Activated B cell treated with CpG ODN at 0.5 μM for 24 hours (primary cell): Measurements from ENCODE around the gene POLD1. TPM values are rescaled to one million over a fixed set of nuclear protein-coding genes. Genes with fewer than 3 reads are reported as not detected.
"Not testable (repeated sequence)": the region's sequence is repeated elsewhere in the genome, so short reads cannot be mapped to it uniquely, and the experiment has no call there.

Experiments used
- ATAC-seq: fragments of 200-7000 bp; cut with Tn5 transposase; one replicate; pipeline ENCODE4 v1.10.0; 2021; ENCODE audit warnings: low read depth, mild to moderate bottlenecking, moderate library complexity
- CTCF ChIA-PET: fragments of 350-600 bp; sonication (Branson Sonifier 250); formaldehyde crosslinking; loops from one replicate; lab custom pipeline; 2021; ENCODE audit warnings: antibody characterized with exemption; lab: Charles Lee
- POLR2A ChIA-PET: fragments of 350-600 bp; sonication (Branson Sonifier 250); formaldehyde crosslinking; loops from one replicate; lab custom pipeline; 2021; ENCODE audit warnings: antibody characterized with exemption; lab: Charles Lee
- DNase-seq: peaks from one replicate; pipeline ENCODE4 v3.0.0; 2022
- H3K27ac Mint-ChIP-seq: one replicate; pipeline ENCODE4 v1.8.0; 2020; ENCODE audit warnings: mixed read lengths
- H3K27me3 Mint-ChIP-seq: one replicate; pipeline ENCODE4 v1.8.0; 2021; ENCODE audit warnings: mixed read lengths
- H3K36me3 Mint-ChIP-seq: one replicate; pipeline ENCODE4 v1.8.0; 2021; ENCODE audit warnings: low read depth, mixed read lengths
- H3K4me1 Mint-ChIP-seq: one replicate; pipeline ENCODE4 v1.8.0; 2021; ENCODE audit warnings: mixed read lengths
- H3K4me3 Mint-ChIP-seq: one replicate; pipeline ENCODE4 v1.8.0; 2020; ENCODE audit warnings: mild to moderate bottlenecking, mixed read lengths
- H3K9me3 Mint-ChIP-seq: one replicate; pipeline ENCODE4 v1.8.0; 2020; ENCODE audit warnings: mixed read lengths
- intact Hi-C: fragments of 100-400 bp; cut with micrococcal nuclease; formaldehyde crosslinking; loops from one replicate; pipeline ENCODE4 v1.15.1; 2024
- total RNA-seq: library from RNA; stranded (reverse); gene quantifications from 2 replicates; pipeline ENCODE4 v1.2.3, GENCODE V29; 2022
- TF ChIP-seq, protein P1 (sequence below): fragments of 200-600 bp; IDR thresholded peaks from one replicate; pipeline ENCODE4 v1.8.0; 2022; ENCODE audit warnings: antibody characterized with exemption, mild to moderate bottlenecking

The POLD1 gene
- total RNA-seq = 58.8 and 65.5 TPM in 2 replicates

DNA sequence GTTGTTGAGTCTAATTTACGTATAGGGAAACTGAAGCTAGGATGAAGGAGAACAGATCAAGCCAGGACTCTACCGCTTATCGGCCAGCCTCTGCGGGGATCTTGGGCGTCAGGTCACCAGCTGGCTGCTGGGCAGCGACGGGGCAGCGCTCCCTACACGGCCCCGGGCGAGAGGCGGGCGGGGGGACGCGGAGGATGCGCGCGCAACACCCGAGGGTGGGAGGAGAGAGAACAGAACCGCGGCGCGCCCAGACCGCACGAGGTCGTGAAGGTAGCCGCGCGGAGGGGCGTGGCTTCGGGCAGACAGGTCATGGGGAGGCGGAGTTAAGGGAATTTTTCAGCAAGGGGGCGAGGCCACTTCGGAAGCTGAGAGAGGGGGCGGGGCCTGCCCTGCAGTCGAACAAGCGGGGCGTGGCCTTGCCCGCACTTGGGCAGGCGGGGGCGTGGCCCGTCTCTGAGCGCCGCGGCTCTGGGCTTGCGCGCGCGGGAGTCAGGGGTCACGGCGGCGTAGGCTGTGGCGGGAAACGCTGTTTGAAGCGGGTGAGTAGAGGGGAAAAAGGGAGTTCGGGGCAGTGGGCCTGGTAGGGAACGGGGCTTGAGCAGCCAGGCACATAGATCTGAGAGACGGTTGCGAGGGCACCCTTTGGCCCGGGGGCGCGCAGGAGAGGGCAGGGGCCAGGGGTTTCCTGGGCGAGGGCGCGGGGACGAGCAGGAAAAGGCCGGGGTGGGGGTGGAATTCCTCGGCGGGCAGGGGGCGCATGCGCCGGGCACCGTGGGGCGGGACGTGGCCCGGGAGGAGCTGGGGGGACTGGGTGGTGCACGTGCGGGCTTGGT is at the start of gene POLD1:
Gene POLD1, plus strand, starts transcription at position 496 of the 833 bp plus-strand sequence. CDS start 14,505 bp downstream, outside the sequence.
- Mint-ChIP-seq H3K9me3 (no peaks in the 10 kb centered on the region), H3K4me1 (peaks cover 28% of the 10 kb centered on the region), H3K36me3 (peaks cover 48% of the 10 kb centered on the region), H3K27ac (peak within 1 kb of the TSS; percentile 85), H3K4me3 (peak within 1 kb of the TSS; percentile 96), H3K27me3 (no peaks in the 10 kb centered on the region)
- ChIA-PET CTCF (interaction anchor here (0.7 to 1.8 kb wide), 2 partner anchors 15 to 31 kb away, joined by 3 to 6 read pairs; no protein-coding TSS in a partner anchor), POLR2A (interaction anchor here (0.6 to 3.3 kb wide), 22 partner anchors 9 to 934 kb away, joined by 3 to 23 read pairs (median 6); partner anchors contain the start of genes JOSD2, KCNC3, MYBPC2 and NR1H2)
- ATAC-seq (peak; percentile 94), DNase-seq (peak; percentile 97)
- TF ChIP-seq, protein P1, sequence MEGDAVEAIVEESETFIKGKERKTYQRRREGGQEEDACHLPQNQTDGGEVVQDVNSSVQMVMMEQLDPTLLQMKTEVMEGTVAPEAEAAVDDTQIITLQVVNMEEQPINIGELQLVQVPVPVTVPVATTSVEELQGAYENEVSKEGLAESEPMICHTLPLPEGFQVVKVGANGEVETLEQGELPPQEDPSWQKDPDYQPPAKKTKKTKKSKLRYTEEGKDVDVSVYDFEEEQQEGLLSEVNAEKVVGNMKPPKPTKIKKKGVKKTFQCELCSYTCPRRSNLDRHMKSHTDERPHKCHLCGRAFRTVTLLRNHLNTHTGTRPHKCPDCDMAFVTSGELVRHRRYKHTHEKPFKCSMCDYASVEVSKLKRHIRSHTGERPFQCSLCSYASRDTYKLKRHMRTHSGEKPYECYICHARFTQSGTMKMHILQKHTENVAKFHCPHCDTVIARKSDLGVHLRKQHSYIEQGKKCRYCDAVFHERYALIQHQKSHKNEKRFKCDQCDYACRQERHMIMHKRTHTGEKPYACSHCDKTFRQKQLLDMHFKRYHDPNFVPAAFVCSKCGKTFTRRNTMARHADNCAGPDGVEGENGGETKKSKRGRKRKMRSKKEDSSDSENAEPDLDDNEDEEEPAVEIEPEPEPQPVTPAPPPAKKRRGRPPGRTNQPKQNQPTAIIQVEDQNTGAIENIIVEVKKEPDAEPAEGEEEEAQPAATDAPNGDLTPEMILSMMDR = no peak
- intact Hi-C loops = loop anchor here (1.0 to 2.0 kb wide), 6 partner anchors 8 to 421 kb away; partner anchors contain the start of genes JOSD2, KCNC3 and NR1H2

DNA sequence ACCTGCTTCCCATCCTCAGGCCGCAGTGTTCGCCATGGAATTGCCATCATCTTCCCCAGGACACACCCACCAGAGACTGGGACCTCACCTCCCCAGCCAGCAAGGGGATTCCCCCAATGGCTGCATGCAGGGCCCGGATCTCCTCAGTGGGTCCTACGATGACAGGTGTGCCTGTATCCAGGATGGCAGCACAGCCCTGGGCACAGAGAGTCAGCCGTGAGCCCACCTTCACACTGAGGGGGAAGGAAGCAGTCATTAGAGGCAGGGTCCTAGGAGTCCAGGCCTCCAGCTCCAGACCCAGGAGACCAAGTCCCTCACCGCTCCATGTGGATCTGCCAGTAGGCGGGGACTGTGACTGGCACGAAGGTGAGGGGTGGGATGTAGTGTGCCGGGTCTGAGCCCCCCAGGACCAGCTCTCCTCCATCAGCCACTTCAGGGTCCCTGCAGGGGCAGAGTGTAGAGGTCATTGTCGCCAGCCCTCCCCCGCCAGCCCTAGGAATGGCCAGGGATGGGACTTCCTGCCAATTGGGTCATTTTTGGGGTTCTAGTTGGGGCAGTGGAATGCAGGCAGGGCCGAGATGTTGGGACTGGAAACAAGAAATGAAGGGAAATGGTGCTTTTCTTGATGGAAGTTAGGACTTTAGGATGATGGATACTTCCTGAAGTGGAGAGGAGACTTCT is 49.3 kb upstream of the POLD1 start:
- Mint-ChIP-seq H3K4me3 (peak overlapping the region; percentile 58), H3K27me3 (no peaks in the 10 kb centered on the region), H3K27ac (peak overlapping the region; percentile 91), H3K36me3 (peaks cover 62% of the 10 kb centered on the region), H3K9me3 (no peaks in the 10 kb centered on the region), H3K4me1 (peaks cover 86% of the 10 kb centered on the region)
- intact Hi-C loops = no loop called here
- no peak for ATAC-seq
- CTCF ChIA-PET = interaction anchor here (1.1 to 2.3 kb wide), 3 partner anchors 9 to 126 kb away, joined by 3 to 16 read pairs (median 4); no protein-coding TSS in a partner anchor
- TF ChIP-seq, protein P1 = no peak
- DNase-seq = no peak
- POLR2A ChIA-PET = interaction anchor here (0.6 to 10.6 kb wide), 13 partner anchors 9 to 470 kb away, joined by 3 to 408 read pairs (median 7); partner anchors contain the start of genes NR1H2 and SPIB

DNA sequence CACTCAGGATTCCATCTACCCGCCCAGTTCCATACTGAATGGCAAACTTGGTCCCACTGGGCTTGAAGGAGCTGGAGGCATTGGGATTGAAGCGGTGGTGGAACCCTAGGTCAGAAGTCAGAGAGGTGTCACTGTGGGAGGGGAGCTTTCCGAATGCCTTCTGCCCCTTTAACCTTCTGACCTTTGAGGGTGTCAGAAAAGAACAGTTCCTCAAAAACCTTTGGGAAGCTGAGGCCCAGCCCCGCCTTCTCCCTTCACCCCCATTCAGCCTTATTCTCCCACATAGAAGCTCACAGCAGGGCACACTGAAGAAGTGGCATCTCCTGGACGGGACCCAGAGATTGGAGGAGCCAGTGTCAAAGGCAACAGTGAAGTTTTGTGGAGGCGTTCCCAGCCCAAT is 47.1 kb upstream of the POLD1 start:
- Mint-ChIP-seq H3K27ac (peak overlapping the region; percentile 56), H3K4me1 (peaks cover 88% of the 10 kb centered on the region), H3K36me3 (peaks cover 74% of the 10 kb centered on the region)
- H3K4me3 Mint-ChIP-seq, H3K27me3 Mint-ChIP-seq, DNase-seq, H3K9me3 Mint-ChIP-seq, intact Hi-C loops, CTCF ChIA-PET, ATAC-seq: not testable (repeated sequence)
- POLR2A ChIA-PET = interaction anchor here (0.6 kb wide), 1 partner anchor 78 kb away, joined by 4 read pairs; no protein-coding TSS in a partner anchor

DNA sequence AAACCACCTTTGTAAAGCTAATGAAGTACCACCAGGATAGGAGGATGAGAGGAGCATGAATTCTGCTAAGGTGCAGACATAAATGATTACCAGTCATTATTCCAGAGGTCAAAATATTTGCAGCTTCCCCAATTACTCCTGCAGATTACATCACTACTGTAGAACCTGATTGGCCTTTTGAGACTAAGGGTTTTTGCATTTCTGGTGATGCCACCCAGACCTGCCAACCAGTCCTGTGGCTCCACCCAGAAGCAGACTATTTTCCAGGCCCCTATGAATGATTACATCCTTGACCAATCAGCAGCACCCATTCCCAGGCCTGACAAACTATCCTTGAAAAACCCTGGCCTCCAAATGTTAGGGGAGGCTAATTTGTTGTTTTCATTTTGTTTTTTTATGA is 43.8 kb upstream of the POLD1 start:
- TF ChIP-seq, protein P1 = no peak
- DNase-seq (no peak), ATAC-seq (no peak)
- intact Hi-C loops = loop anchor here (2.0 to 10.0 kb wide), 5 partner anchors 16 to 1006 kb away; partner anchors contain the start of genes CD37, CTU1 and NR1H2
- Mint-ChIP-seq H3K27me3 (no peaks in the 10 kb centered on the region), H3K9me3 (no peaks in the 10 kb centered on the region), H3K36me3 (peaks cover 66% of the 10 kb centered on the region), H3K4me3 (peak overlapping the region; percentile 81), H3K27ac (peak overlapping the region; percentile 92), H3K4me1 (peaks cover 81% of the 10 kb centered on the region)
- ChIA-PET CTCF (interaction anchor here (0.7 to 3.4 kb wide), 6 partner anchors 12 to 121 kb away, joined by 3 to 18 read pairs (median 4); partner anchors contain the start of gene KCNC3), POLR2A (interaction anchor here (0.7 to 16.5 kb wide), 11 partner anchors 10 to 1262 kb away, joined by 3 to 408 read pairs (median 7); partner anchors contain the start of genes JOSD2, KCNC3, NAPSA and NR1H2)

DNA sequence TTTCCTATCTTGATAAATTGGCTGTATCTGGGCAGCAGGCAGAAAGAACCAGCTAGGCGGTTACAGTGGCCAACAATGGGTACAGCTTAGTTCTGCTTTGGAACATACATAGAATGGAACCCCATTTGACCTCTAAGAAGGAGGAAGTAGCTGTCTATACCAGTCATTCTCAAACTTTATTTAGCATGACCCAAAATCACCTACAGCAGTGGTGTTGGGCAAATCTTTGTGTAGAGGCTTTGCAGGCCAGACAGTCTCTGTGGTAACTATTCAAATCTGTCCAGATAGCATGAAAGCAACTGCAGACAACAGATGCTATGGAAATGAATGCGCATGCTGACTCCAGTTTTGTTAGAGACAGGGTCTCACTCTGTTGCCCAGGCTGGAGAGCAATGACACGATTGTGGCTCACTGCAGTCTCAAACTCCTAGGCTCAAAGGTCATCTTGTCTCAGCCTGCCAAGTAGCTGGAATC is 43.0 kb upstream of the POLD1 start:
- H3K36me3 Mint-ChIP-seq = peaks cover 59% of the 10 kb centered on the region
- TF ChIP-seq, protein P1 = no peak
- peak overlapping the region; percentile 92 for H3K27ac Mint-ChIP-seq
- H3K4me3 Mint-ChIP-seq = peak overlapping the region; percentile 81
- peak; percentile 65 for ATAC-seq
- no peaks in the 10 kb centered on the region for H3K27me3 Mint-ChIP-seq
- H3K9me3 Mint-ChIP-seq = no peaks in the 10 kb centered on the region
- DNase-seq = no peak
- ChIA-PET CTCF (interaction anchor here (0.7 to 3.4 kb wide), 5 partner anchors 12 to 120 kb away, joined by 3 to 18 read pairs (median 3); partner anchors contain the start of gene KCNC3), POLR2A (interaction anchor here (0.6 to 16.5 kb wide), 17 partner anchors 9 to 1261 kb away, joined by 3 to 408 read pairs (median 5); partner anchors contain the start of genes JOSD2, KCNC3, NAPSA and NR1H2)
- intact Hi-C loops = loop anchor here (1.0 to 10.0 kb wide), 7 partner anchors 8 to 1006 kb away; partner anchors contain the start of genes CD37, CTU1, KCNC3 and NR1H2
- peaks cover 81% of the 10 kb centered on the region for H3K4me1 Mint-ChIP-seq
